H1 (cell line): ENCODE data around the gene CA14. TPM values are rescaled to one million over a fixed set of nuclear protein-coding genes. Genes with fewer than 3 reads are reported as not detected.

Source experiments
- ASH2L ChIP-seq: fragments of 200-600, 300-600 bp; sonication (generic); IDR thresholded peaks from one replicate; pipeline ENCODE4 v1.7.1; 2017; ENCODE audit warnings: low read length
- CHD2 ChIP-seq: IDR thresholded peaks from 2 replicates; pipeline ENCODE4 v1.6.1; 2012; ENCODE audit warnings: low read length, improper control_type of control experiment
- EGR1 ChIP-seq: IDR thresholded peaks from 2 replicates; pipeline ENCODE4 v1.6.1; 2011; ENCODE audit warnings: low read depth, low read length, borderline replicate concordance
- EP300 ChIP-seq, 2 experiments: IDR thresholded peaks; 1 replicate in 1 of 2; 2 replicates in 1 of 2; pipeline ENCODE4 v1.6.1; 2011 to 2012; ENCODE audit warnings: low read depth in 2 of 2, low read length in 2 of 2, mild to moderate bottlenecking in 2 of 2, borderline replicate concordance in 1 of 2, inconsistent platforms in 1 of 2, moderate library complexity in 1 of 2
- EZH2 ChIP-seq: fragments of 200-600 bp; sonication (generic); IDR thresholded peaks from 2 replicates; pipeline ENCODE4 v1.7.1; 2012; ENCODE audit warnings: low read depth, mild to moderate bottlenecking, moderate library complexity, low read length, inconsistent platforms; ENCODE audit not compliant: severe bottlenecking
- GABPA ChIP-seq: IDR thresholded peaks from 2 replicates; pipeline ENCODE4 v1.6.1; 2011; ENCODE audit warnings: mild to moderate bottlenecking, low read length, moderate library complexity, borderline replicate concordance; ENCODE audit not compliant: insufficient read depth
- HDAC6 ChIP-seq: IDR thresholded peaks from one replicate; pipeline ENCODE4 v1.7.1; 2012; ENCODE audit warnings: low read depth, mild to moderate bottlenecking, inconsistent platforms, low read length, moderate library complexity
- KDM5A ChIP-seq: fragments of 200-600 bp; IDR thresholded peaks from 2 replicates; pipeline ENCODE4 v1.7.1; 2012; ENCODE audit warnings: mild to moderate bottlenecking, low read length, inconsistent platforms, mixed read lengths
- MAFK ChIP-seq: IDR thresholded peaks from 2 replicates; pipeline ENCODE4 v1.6.1; 2012; ENCODE audit warnings: low read depth, mild to moderate bottlenecking, improper control_type of control experiment, low read length
- PHF8 ChIP-seq: fragments of 200-600 bp; sonication (generic); conservative IDR thresholded peaks from 2 replicates; pipeline ENCODE4 v1.7.1; 2012; ENCODE audit warnings: low read depth, mild to moderate bottlenecking, inconsistent platforms, low read length, moderate library complexity
- POLR2AphosphoS5 ChIP-seq: IDR thresholded peaks from 2 replicates; pipeline ENCODE4 v1.6.1; 2011; ENCODE audit warnings: low read depth, low read length
- RAD21 ChIP-seq, 2 experiments: IDR thresholded peaks in 1 of 2; conservative IDR thresholded peaks in 1 of 2; 2 replicates each; pipeline ENCODE4 v1.6.1; 2011; ENCODE audit warnings: low read depth in 2 of 2, low read length in 2 of 2, improper control_type of control experiment in 1 of 2, inconsistent platforms in 1 of 2, mild to moderate bottlenecking in 1 of 2, moderate library complexity in 1 of 2
- SP1 ChIP-seq: IDR thresholded peaks from 2 replicates; pipeline ENCODE4 v1.6.1; 2011; ENCODE audit warnings: low read depth, low read length
- TAF1 ChIP-seq: IDR thresholded peaks from 2 replicates; pipeline ENCODE4 v1.6.1; 2011; ENCODE audit warnings: mild to moderate bottlenecking, low read depth, low read length
- TAF7 ChIP-seq: optimal IDR thresholded peaks from 2 replicates; pipeline ENCODE3; 2011; ENCODE audit warnings: low read depth, mild to moderate bottlenecking, inconsistent platforms, low read length, moderate library complexity, borderline replicate concordance
- YY1 ChIP-seq: IDR thresholded peaks from 2 replicates; pipeline ENCODE4 v1.6.1; 2011; ENCODE audit warnings: low read depth, mild to moderate bottlenecking, low read length
- polyA plus RNA-seq, 7 experiments: library from polyadenylated mRNA; depleted of rRNA in 3 of 7; stranded (reverse) in 5 of 7; unstranded in 2 of 7; fragments of >200 nt in 5 of 7; fragments of 200-250 nt in 2 of 7; gene quantifications; 1 replicate in 5 of 7; 2 replicates in 1 of 7; 4 replicates in 1 of 7; pipeline versions ENCODE4 v1.2.1 to v1.2.3, GENCODE V29; 2011 to 2013; ENCODE audit warnings: missing spikeins in 2 of 7, mixed read lengths in 2 of 7
- total RNA-seq: library from RNA; stranded (reverse); fragmentation: NEBNext Ultra II Directional; extraction: Animal tissue kit (Norgen Biotek cat#: 25700); gene quantifications from 2 replicates; pipeline ENCODE4 v1.2.1, GENCODE V29; 2021
- TF ChIP-seq, protein P1 (sequence below): IDR thresholded peaks from 2 replicates; pipeline ENCODE4 v1.6.1; 2011; ENCODE audit warnings: low read length, improper control_type of control experiment
- TF ChIP-seq, protein P2 (sequence below): IDR thresholded peaks from 2 replicates; pipeline ENCODE4 v1.6.1; 2012; ENCODE audit warnings: inconsistent platforms
- TF ChIP-seq, protein P3 (sequence below), 3 experiments: IDR thresholded peaks; 1 replicate in 2 of 3; 2 replicates in 1 of 3; pipeline versions ENCODE4 v1.5.1 to v1.6.1; 2011; ENCODE audit warnings: low read length in 3 of 3, mild to moderate bottlenecking in 3 of 3, inconsistent platforms in 2 of 3, low read depth in 1 of 3, moderate library complexity in 1 of 3; ENCODE audit not compliant: insufficient read depth in 1 of 3; ENCODE audit errors: control extremely low read depth in 1 of 3

The CA14 gene
- total and polyA plus RNA-seq, 2 of the 8 experiments (the other 6 are each of a cell fraction or from before 2014, with no cell fraction given): 52.3 to 105 TPM

- TF ChIP-seq TAF7: no peak
- TF ChIP-seq, protein P1, sequence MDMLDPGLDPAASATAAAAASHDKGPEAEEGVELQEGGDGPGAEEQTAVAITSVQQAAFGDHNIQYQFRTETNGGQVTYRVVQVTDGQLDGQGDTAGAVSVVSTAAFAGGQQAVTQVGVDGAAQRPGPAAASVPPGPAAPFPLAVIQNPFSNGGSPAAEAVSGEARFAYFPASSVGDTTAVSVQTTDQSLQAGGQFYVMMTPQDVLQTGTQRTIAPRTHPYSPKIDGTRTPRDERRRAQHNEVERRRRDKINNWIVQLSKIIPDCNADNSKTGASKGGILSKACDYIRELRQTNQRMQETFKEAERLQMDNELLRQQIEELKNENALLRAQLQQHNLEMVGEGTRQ: no peak
- TF ChIP-seq POLR2AphosphoS5: peak; percentile 44; the same call in 1 of the 2 replicates
- peak; percentile 68 for TF ChIP-seq KDM5A
- TF ChIP-seq TAF1: peak; percentile 83
- peak; percentile 77 for TF ChIP-seq SP1
- peak; percentile 50; the same call in 1 of the 2 replicates for TF ChIP-seq YY1
- TF ChIP-seq, protein P2, sequence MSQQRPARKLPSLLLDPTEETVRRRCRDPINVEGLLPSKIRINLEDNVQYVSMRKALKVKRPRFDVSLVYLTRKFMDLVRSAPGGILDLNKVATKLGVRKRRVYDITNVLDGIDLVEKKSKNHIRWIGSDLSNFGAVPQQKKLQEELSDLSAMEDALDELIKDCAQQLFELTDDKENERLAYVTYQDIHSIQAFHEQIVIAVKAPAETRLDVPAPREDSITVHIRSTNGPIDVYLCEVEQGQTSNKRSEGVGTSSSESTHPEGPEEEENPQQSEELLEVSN: no peak
- TF ChIP-seq GABPA: 0 out of 2 replicates have a peak, but pooled peaks have one; percentile 71
- no peak for TF ChIP-seq HDAC6
- peak; percentile 78 for TF ChIP-seq ASH2L
- peak; percentile 56 for TF ChIP-seq PHF8
- TF ChIP-seq EP300 (IDR thresholded peaks at IDR 0.05; ENCODE audit: borderline replicate concordance in 1 of 2, low read depth in 2 of 2, low read length in 2 of 2): peak in 1 of 2 experiments; percentile 83; a peak in 1 of 3 replicates
- TF ChIP-seq EZH2: no peak
- TF ChIP-seq MAFK: no peak
- no peak for TF ChIP-seq RAD21 (IDR thresholded peaks at IDR 0.05 in 1 of 2, conservative IDR thresholded peaks at IDR 0.05 in 1 of 2; ENCODE audit: low read depth in 2 of 2, low read length in 2 of 2)
- no peak for TF ChIP-seq CHD2
- TF ChIP-seq, protein P3, sequence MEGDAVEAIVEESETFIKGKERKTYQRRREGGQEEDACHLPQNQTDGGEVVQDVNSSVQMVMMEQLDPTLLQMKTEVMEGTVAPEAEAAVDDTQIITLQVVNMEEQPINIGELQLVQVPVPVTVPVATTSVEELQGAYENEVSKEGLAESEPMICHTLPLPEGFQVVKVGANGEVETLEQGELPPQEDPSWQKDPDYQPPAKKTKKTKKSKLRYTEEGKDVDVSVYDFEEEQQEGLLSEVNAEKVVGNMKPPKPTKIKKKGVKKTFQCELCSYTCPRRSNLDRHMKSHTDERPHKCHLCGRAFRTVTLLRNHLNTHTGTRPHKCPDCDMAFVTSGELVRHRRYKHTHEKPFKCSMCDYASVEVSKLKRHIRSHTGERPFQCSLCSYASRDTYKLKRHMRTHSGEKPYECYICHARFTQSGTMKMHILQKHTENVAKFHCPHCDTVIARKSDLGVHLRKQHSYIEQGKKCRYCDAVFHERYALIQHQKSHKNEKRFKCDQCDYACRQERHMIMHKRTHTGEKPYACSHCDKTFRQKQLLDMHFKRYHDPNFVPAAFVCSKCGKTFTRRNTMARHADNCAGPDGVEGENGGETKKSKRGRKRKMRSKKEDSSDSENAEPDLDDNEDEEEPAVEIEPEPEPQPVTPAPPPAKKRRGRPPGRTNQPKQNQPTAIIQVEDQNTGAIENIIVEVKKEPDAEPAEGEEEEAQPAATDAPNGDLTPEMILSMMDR (IDR thresholded peaks at IDR 0.05; ENCODE audit: control extremely low read depth in 1 of 3, insufficient read depth in 1 of 3, low read depth in 1 of 3, low read length in 3 of 3): no peak
- TF ChIP-seq EGR1: peak; percentile 38; the same call in 1 of the 2 replicates
These were observed 11.3 kb downstream of the CA14 start, which contains the start of gene APH1A (continued) for GRCh38 chr1:150268705-150269403.
